ENCODE results near the gene TRMT61A.
"Not testable (repeated sequence)": the region's sequence is repeated elsewhere in the genome, so short reads cannot be mapped to it uniquely, and the experiment has no call there.

The TRMT61A gene

GRCh38 chr14:103508521-103509329 lies 20.3 kb upstream of the TRMT61A start:
- DNase-seq (ENCODE audit: insufficient read length, low spot score) (no peak), FAIRE-seq (no peak)

- FAIRE-seq (no peak), DNase-seq (ENCODE audit: insufficient read length, low spot score) (no peak)
Observed at GRCh38 chr14:103509864-103510723, 18.9 kb upstream of the TRMT61A start.

GRCh38 chr14:103510724-103511693 lies 18.0 kb upstream of the TRMT61A start:
- FAIRE-seq = no peak
- DNase-seq (ENCODE audit: insufficient read length, low spot score) = no peak

GRCh38 chr14:103512180-103512579 lies 16.8 kb upstream of the TRMT61A start:
- not testable (repeated sequence) for FAIRE-seq; DNase-seq (ENCODE audit: insufficient read length, low spot score)

- DNase-seq (ENCODE audit: insufficient read length, low spot score) (no peak), FAIRE-seq (no peak)
Observed at GRCh38 chr14:103512701-103513611, 16.0 kb upstream of the TRMT61A start.

- no peak for DNase-seq (ENCODE audit: insufficient read length, low spot score)
- no peak for FAIRE-seq
Observed at GRCh38 chr14:103514596-103515421, 14.2 kb upstream of the TRMT61A start.

GRCh38 chr14:103516426-103517173 lies 12.4 kb upstream of the TRMT61A start:
- DNase-seq (ENCODE audit: insufficient read length, low spot score) = no peak
- peak; percentile 68 for FAIRE-seq

- no peak for FAIRE-seq
- no peak for DNase-seq (ENCODE audit: insufficient read length, low spot score)
Observed at GRCh38 chr14:103517174-103517566, 11.8 kb upstream of the TRMT61A start.

GRCh38 chr14:103517721-103518421 lies 11.1 kb upstream of the TRMT61A start:
- DNase-seq (ENCODE audit: insufficient read length, low spot score) (no peak), FAIRE-seq (no peak)

GRCh38 chr14:103518422-103519042 lies 10.5 kb upstream of the TRMT61A start:
- no peak for FAIRE-seq
- peak; percentile 91 for DNase-seq (ENCODE audit: insufficient read length, low spot score)

- FAIRE-seq (no peak), DNase-seq (ENCODE audit: insufficient read length, low spot score) (no peak)
Observed at GRCh38 chr14:103519043-103519836, 9.8 kb upstream of the TRMT61A start.

GRCh38 chr14:103519837-103520212 lies 9.2 kb upstream of the TRMT61A start:
- no peak for DNase-seq (ENCODE audit: insufficient read length, low spot score)
- no peak for FAIRE-seq

GRCh38 chr14:103520269-103520656 lies 8.7 kb upstream of the TRMT61A start:
- FAIRE-seq = no peak

GRCh38 chr14:103520657-103521437 lies 8.1 kb upstream of the TRMT61A start:
- no peak for FAIRE-seq

More at GRCh38 chr14:103520269-103520656, 8.7 kb upstream of the TRMT61A start:
- no peak for DNase-seq (ENCODE audit: insufficient read length, low spot score)

GRCh38 chr14:103521438-103521950 lies 7.5 kb upstream of the TRMT61A start:
- FAIRE-seq = no peak
- no peak for DNase-seq (ENCODE audit: insufficient read length, low spot score)

More at GRCh38 chr14:103520657-103521437, 8.1 kb upstream of the TRMT61A start:
- DNase-seq (ENCODE audit: insufficient read length, low spot score) = peak; percentile 76

All from GM19239 (cell line).